Neural cell (in vitro differentiated cells): ENCODE data around the gene STARD7.

ENCODE experiments used
- EP300 ChIP-seq: fragments of 450-650 bp; conservative IDR thresholded peaks from 2 replicates; pipeline ENCODE4 v1.6.1; 2014; ENCODE audit warnings: antibody characterized with exemption, mild to moderate bottlenecking, moderate library complexity; ENCODE audit not compliant: poor library complexity, severe bottlenecking
- EZH2 ChIP-seq: fragments of 200-600, 300-800 bp; shearing (Covaris generic), sonication (generic); IDR thresholded peaks from 2 replicates; pipeline ENCODE4 v1.6.1; 2014; ENCODE audit warnings: antibody characterized with exemption, low read length, borderline replicate concordance, mild to moderate bottlenecking; ENCODE audit not compliant: insufficient read depth, poor library complexity, severe bottlenecking
- POLR2AphosphoS5 ChIP-seq: IDR thresholded peaks from 2 replicates; pipeline ENCODE4 v1.6.1; 2012
- SMC3 ChIP-seq: fragments of 450-650 bp; conservative IDR thresholded peaks from 2 replicates; pipeline ENCODE4 v1.6.1; 2014; ENCODE audit warnings: antibody characterized with exemption, mild to moderate bottlenecking, moderate library complexity; ENCODE audit not compliant: poor library complexity
- TF ChIP-seq, protein P1 (sequence below): fragments of 450-650 bp; IDR thresholded peaks from 2 replicates; pipeline ENCODE4 v1.5.1; 2014; ENCODE audit warnings: antibody characterized with exemption, mild to moderate bottlenecking, moderate library complexity; ENCODE audit not compliant: poor library complexity, severe bottlenecking
- TF ChIP-seq, protein P2 (sequence below): IDR thresholded peaks from 2 replicates; pipeline ENCODE4 v1.6.1; 2012; ENCODE audit warnings: borderline replicate concordance

DNA sequence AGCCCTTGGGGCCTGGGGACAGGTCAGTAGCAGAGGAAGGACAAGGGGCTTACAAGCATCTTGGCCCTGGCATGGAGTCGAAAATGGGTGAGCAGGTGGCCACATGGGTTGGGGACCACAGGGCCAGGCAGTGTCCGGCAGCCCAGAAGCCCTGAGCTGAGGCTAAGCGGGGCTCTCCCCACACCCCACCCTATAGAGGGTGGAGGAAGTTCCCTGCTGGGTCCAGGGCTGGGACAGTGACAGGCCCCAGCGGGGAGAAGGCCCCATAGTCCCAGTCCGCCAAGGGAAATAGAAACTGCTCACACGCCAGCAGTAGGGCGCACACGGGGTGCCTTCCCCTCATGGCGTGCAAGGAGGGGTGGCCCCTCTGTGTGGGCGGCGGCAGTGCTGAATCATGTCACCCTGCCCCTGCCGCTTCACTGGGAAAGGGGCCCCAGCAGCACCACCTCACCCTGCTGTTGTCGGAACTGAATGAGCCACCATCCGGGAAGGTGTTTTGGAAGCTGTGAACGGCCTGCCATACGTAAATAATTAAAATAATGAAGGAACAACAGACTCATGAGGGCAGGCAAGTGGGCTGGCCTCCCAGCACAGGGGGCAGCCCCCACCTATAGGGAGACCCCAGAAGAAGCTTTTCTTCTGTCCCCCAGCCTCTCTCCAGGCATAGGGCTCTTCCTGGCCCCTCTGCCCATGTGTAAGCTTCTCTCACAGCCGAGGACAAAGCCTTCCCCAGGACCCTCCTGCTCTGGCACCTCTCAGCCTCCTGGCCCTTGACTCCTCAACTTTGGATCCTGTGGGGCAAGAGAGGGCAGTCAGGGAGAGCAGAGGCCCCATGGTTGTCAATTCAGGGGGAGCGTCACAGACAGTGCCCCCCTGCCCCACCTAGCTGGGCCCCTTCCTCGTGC lies 50.7 kb downstream of the STARD7 start:
- TF ChIP-seq, protein P1, sequence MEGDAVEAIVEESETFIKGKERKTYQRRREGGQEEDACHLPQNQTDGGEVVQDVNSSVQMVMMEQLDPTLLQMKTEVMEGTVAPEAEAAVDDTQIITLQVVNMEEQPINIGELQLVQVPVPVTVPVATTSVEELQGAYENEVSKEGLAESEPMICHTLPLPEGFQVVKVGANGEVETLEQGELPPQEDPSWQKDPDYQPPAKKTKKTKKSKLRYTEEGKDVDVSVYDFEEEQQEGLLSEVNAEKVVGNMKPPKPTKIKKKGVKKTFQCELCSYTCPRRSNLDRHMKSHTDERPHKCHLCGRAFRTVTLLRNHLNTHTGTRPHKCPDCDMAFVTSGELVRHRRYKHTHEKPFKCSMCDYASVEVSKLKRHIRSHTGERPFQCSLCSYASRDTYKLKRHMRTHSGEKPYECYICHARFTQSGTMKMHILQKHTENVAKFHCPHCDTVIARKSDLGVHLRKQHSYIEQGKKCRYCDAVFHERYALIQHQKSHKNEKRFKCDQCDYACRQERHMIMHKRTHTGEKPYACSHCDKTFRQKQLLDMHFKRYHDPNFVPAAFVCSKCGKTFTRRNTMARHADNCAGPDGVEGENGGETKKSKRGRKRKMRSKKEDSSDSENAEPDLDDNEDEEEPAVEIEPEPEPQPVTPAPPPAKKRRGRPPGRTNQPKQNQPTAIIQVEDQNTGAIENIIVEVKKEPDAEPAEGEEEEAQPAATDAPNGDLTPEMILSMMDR, result no peak
- TF ChIP-seq EZH2 (no peak), POLR2AphosphoS5 (no peak), EP300 (no peak), SMC3 (no peak)
- TF ChIP-seq, protein P2, sequence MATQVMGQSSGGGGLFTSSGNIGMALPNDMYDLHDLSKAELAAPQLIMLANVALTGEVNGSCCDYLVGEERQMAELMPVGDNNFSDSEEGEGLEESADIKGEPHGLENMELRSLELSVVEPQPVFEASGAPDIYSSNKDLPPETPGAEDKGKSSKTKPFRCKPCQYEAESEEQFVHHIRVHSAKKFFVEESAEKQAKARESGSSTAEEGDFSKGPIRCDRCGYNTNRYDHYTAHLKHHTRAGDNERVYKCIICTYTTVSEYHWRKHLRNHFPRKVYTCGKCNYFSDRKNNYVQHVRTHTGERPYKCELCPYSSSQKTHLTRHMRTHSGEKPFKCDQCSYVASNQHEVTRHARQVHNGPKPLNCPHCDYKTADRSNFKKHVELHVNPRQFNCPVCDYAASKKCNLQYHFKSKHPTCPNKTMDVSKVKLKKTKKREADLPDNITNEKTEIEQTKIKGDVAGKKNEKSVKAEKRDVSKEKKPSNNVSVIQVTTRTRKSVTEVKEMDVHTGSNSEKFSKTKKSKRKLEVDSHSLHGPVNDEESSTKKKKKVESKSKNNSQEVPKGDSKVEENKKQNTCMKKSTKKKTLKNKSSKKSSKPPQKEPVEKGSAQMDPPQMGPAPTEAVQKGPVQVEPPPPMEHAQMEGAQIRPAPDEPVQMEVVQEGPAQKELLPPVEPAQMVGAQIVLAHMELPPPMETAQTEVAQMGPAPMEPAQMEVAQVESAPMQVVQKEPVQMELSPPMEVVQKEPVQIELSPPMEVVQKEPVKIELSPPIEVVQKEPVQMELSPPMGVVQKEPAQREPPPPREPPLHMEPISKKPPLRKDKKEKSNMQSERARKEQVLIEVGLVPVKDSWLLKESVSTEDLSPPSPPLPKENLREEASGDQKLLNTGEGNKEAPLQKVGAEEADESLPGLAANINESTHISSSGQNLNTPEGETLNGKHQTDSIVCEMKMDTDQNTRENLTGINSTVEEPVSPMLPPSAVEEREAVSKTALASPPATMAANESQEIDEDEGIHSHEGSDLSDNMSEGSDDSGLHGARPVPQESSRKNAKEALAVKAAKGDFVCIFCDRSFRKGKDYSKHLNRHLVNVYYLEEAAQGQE, result no peak
